ENCODE measurements around the gene THSD7B. TPM values are rescaled to one million over a fixed set of nuclear protein-coding genes. Genes with fewer than 3 reads are reported as not detected.

Gene THSD7B
- total and polyA plus RNA-seq, 7 donors, result 0.03 to 0.67 (median 0.13) TPM; not detected in 1

GRCh38 chr2:136894007-136894634 lies 128.8 kb downstream of the THSD7B start:
- no peaks in the 10 kb centered on the region for H3K9me3 ChIP-seq

GRCh38 chr2:136901732-136902131 lies 136.4 kb downstream of the THSD7B start:
- no peak for TF ChIP-seq CTCF (IDR thresholded peaks at IDR 0.05)
- WGBS, 3 donors, result 54 to 61% (median 57%) methylated on average over 4 of the region's 4 CpGs
- H3K4me3 ChIP-seq, result no peak overlapping the region
- DNase-seq, result no peak
- intact Hi-C loops (cut with DNase I), result no loop called here
- ATAC-seq, result no peak
- no peak overlapping the region for H3K27ac ChIP-seq
- no peaks in the 10 kb centered on the region for H3K27me3 ChIP-seq (ENCODE audit: insufficient read depth in 3 of 3, low read length in 2 of 3)
- no peaks in the 10 kb centered on the region for H3K4me1 ChIP-seq
- H3K36me3 ChIP-seq (ENCODE audit: insufficient read depth in 1 of 2, low read depth in 1 of 2), result no peaks in the 10 kb centered on the region
- no peaks in the 10 kb centered on the region for H3K9me3 ChIP-seq

More at GRCh38 chr2:136894007-136894634, 128.8 kb downstream of the THSD7B start:
- Histone ChIP-seq H3K27ac (no peak overlapping the region), H3K36me3 (ENCODE audit: insufficient read depth in 1 of 2, low read depth in 1 of 2) (no peaks in the 10 kb centered on the region), H3K4me3 (no peak overlapping the region), H3K27me3 (ENCODE audit: insufficient read depth in 3 of 3, low read length in 2 of 3) (no peaks in the 10 kb centered on the region), H3K4me1 (no peaks in the 10 kb centered on the region)
- intact Hi-C loops (cut with DNase I), result no loop called here
- ATAC-seq, result no peak
- no peak for DNase-seq
- TF ChIP-seq CTCF (IDR thresholded peaks at IDR 0.05), result no peak
- WGBS, 3 donors, result 77 to 86% (median 81%) methylated on average over 2 of the region's 2 CpGs

- Histone ChIP-seq H3K9me3 (no peaks in the 10 kb centered on the region), H3K27me3 (ENCODE audit: insufficient read depth in 3 of 3, low read length in 2 of 3) (no peaks in the 10 kb centered on the region), H3K36me3 (ENCODE audit: insufficient read depth in 1 of 2, low read depth in 1 of 2) (no peaks in the 10 kb centered on the region), H3K27ac (no peak overlapping the region), H3K4me1 (no peaks in the 10 kb centered on the region), H3K4me3 (no peak overlapping the region)
- WGBS, 3 donors, result 58 to 77% (median 65%) methylated on average over 2 of the region's 2 CpGs
- ATAC-seq (no peak), DNase-seq (no peak)
- intact Hi-C loops (cut with DNase I), result no loop called here
- no peak for TF ChIP-seq CTCF (IDR thresholded peaks at IDR 0.05)
These were observed 140.4 kb downstream of the THSD7B start for GRCh38 chr2:136905779-136906178.

- Histone ChIP-seq H3K36me3 (ENCODE audit: insufficient read depth in 1 of 2, low read depth in 1 of 2) (no peaks in the 10 kb centered on the region), H3K9me3 (no peaks in the 10 kb centered on the region), H3K27ac (no peak overlapping the region), H3K4me1 (no peaks in the 10 kb centered on the region), H3K4me3 (no peak overlapping the region), H3K27me3 (ENCODE audit: insufficient read depth in 3 of 3, low read length in 2 of 3) (no peaks in the 10 kb centered on the region)
- no peak for TF ChIP-seq CTCF (IDR thresholded peaks at IDR 0.05)
- DNase-seq (no peak), ATAC-seq (no peak)
- 10 to 31% (median 26%) methylated on average over 1 of the region's 1 CpG for WGBS, 3 donors
- intact Hi-C loops (cut with DNase I), result no loop called here
These were observed 144.4 kb downstream of the THSD7B start for GRCh38 chr2:136909777-136910176.

- no peak for DNase-seq
- H3K36me3 ChIP-seq (ENCODE audit: insufficient read depth in 1 of 2, low read depth in 1 of 2), result no peaks in the 10 kb centered on the region
- 56 to 60% (median 56%) methylated on average over 2 of the region's 2 CpGs for WGBS, 3 donors
- no peak for ATAC-seq
- H3K27ac ChIP-seq, result no peak overlapping the region
- TF ChIP-seq CTCF (IDR thresholded peaks at IDR 0.05), result no peak
- no peaks in the 10 kb centered on the region for H3K9me3 ChIP-seq
- H3K4me1 ChIP-seq, result no peaks in the 10 kb centered on the region
- no peak overlapping the region for H3K4me3 ChIP-seq
- intact Hi-C loops (cut with DNase I), result no loop called here
- no peaks in the 10 kb centered on the region for H3K27me3 ChIP-seq (ENCODE audit: insufficient read depth in 3 of 3, low read length in 2 of 3)
These were observed 150.8 kb downstream of the THSD7B start for GRCh38 chr2:136916131-136916530.
